Erythroblast (primary cell): Measurements from ENCODE around the gene KRTAP10-12.

ENCODE experiments used
- GATA1 ChIP-seq: IDR thresholded peaks from 2 replicates; pipeline ENCODE4 v1.6.1; 2011; ENCODE audit warnings: low read depth, mild to moderate bottlenecking, control low read depth, low read length, moderate library complexity
- POLR2A ChIP-seq: IDR thresholded peaks from 2 replicates; pipeline ENCODE4 v1.6.1; 2011; ENCODE audit warnings: mild to moderate bottlenecking, low read length

DNA sequence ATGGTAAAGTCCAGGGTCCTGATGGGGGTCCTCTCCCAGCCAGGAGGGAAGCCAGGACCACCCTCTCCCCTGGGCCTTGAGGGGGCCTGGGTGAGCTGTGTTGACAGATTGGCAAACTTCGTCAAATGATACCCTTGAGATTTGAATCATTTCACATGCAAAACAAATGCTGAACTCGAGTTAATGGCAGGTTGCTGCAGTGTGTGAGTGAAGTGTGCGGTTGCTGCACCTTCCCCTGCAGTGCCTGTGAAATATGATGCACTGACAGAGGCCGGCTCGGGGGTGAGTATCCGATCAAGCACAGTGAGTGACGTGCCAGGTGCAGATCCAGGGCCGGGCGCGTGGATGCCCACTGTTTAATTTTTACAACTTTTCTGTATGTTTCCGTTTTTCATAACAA is 9.3 kb upstream of the KRTAP10-12 start:
- TF ChIP-seq POLR2A = no peak
- TF ChIP-seq GATA1 = no peak
